Measurements from ENCODE around the gene MAS1. TPM values are rescaled to one million over a fixed set of nuclear protein-coding genes. Genes with fewer than 3 reads are reported as not detected.

MAS1 gene
- total RNA-seq, 2 experiments from 2014 or later: not detected

GRCh38 chr6:159890201-159890600, 587 bp upstream of the MAS1 start:
- no peaks in the 10 kb centered on the region for H3K9me3 Mint-ChIP-seq (ENCODE audit: low read depth)
- H3K27me3 Mint-ChIP-seq: peaks cover 74% of the 10 kb centered on the region
- CTCF ChIA-PET: no interaction called here
- DNase-seq: no peak
- no peak for ATAC-seq
- H3K4me3 Mint-ChIP-seq: no peak overlapping the region
- H3K36me3 Mint-ChIP-seq: no peaks in the 10 kb centered on the region
- no peak overlapping the region for H3K27ac Mint-ChIP-seq
- H3K4me1 Mint-ChIP-seq: no peaks in the 10 kb centered on the region

GRCh38 chr6:159892053-159892452, 1.3 kb downstream of the MAS1 start:
- CTCF ChIA-PET: no interaction called here
- Mint-ChIP-seq H3K27me3 (peaks cover 66% of the 10 kb centered on the region), H3K36me3 (no peaks in the 10 kb centered on the region), H3K4me3 (no peak overlapping the region), H3K27ac (no peak overlapping the region), H3K9me3 (ENCODE audit: low read depth) (no peaks in the 10 kb centered on the region), H3K4me1 (no peaks in the 10 kb centered on the region)
- DNase-seq (no peak), ATAC-seq (no peak)

GRCh38 chr6:159893064-159893463, 2.3 kb downstream of the MAS1 start:
- no peak for DNase-seq
- Mint-ChIP-seq H3K27ac (no peak overlapping the region), H3K36me3 (no peaks in the 10 kb centered on the region), H3K4me1 (no peaks in the 10 kb centered on the region), H3K4me3 (no peak overlapping the region), H3K9me3 (ENCODE audit: low read depth) (no peaks in the 10 kb centered on the region), H3K27me3 (peaks cover 60% of the 10 kb centered on the region)
- CTCF ChIA-PET: no interaction called here
- ATAC-seq: no peak

GRCh38 chr6:159894991-159895390, 4.2 kb downstream of the MAS1 start:
- Mint-ChIP-seq H3K4me1 (no peaks in the 10 kb centered on the region), H3K9me3 (ENCODE audit: low read depth) (no peaks in the 10 kb centered on the region), H3K27ac (no peak overlapping the region), H3K4me3 (no peak overlapping the region), H3K27me3 (peaks cover 42% of the 10 kb centered on the region), H3K36me3 (no peaks in the 10 kb centered on the region)
- DNase-seq (no peak), ATAC-seq (no peak)
- CTCF ChIA-PET: interaction anchor here (0.5 kb wide), 1 partner anchor 196 kb away, joined by 3 read pairs; no protein-coding TSS in a partner anchor

- no peaks in the 10 kb centered on the region for H3K36me3 Mint-ChIP-seq
- ATAC-seq: no peak
- H3K4me3 Mint-ChIP-seq: no peak overlapping the region
- DNase-seq: no peak
- CTCF ChIA-PET: no interaction called here
- no peaks in the 10 kb centered on the region for H3K9me3 Mint-ChIP-seq (ENCODE audit: low read depth)
- no peaks in the 10 kb centered on the region for H3K4me1 Mint-ChIP-seq
- H3K27ac Mint-ChIP-seq: no peak overlapping the region
- peaks cover 16% of the 10 kb centered on the region for H3K27me3 Mint-ChIP-seq
These were observed 6.8 kb downstream of the MAS1 start for GRCh38 chr6:159897603-159898002.

GRCh38 chr6:159898519-159898918, 7.7 kb downstream of the MAS1 start:
- DNase-seq: no peak
- H3K36me3 Mint-ChIP-seq: no peaks in the 10 kb centered on the region
- H3K4me1 Mint-ChIP-seq: no peaks in the 10 kb centered on the region
- no peak overlapping the region for H3K4me3 Mint-ChIP-seq
- CTCF ChIA-PET: no interaction called here
- H3K9me3 Mint-ChIP-seq (ENCODE audit: low read depth): no peaks in the 10 kb centered on the region
- no peak for ATAC-seq
- H3K27me3 Mint-ChIP-seq: peaks cover 9% of the 10 kb centered on the region
- H3K27ac Mint-ChIP-seq: no peak overlapping the region

GRCh38 chr6:159899994-159900745, 9.4 kb downstream of the MAS1 start:
- ATAC-seq: no peak
- no peaks in the 10 kb centered on the region for H3K36me3 Mint-ChIP-seq
- CTCF ChIA-PET: no interaction called here
- H3K4me3 Mint-ChIP-seq: no peak overlapping the region
- DNase-seq: no peak
- H3K9me3 Mint-ChIP-seq (ENCODE audit: low read depth): no peaks in the 10 kb centered on the region
- H3K4me1 Mint-ChIP-seq: no peaks in the 10 kb centered on the region
- H3K27ac Mint-ChIP-seq: no peak overlapping the region
- H3K27me3 Mint-ChIP-seq: peaks cover 3% of the 10 kb centered on the region

- ATAC-seq: no peak
- no peak overlapping the region for H3K4me3 Mint-ChIP-seq
These were observed 11.8 kb downstream of the MAS1 start for GRCh38 chr6:159902620-159903019.

GRCh38 chr6:159904497-159904911, 13.7 kb downstream of the MAS1 start:
- DNase-seq: no peak
- no peaks in the 10 kb centered on the region for H3K4me1 Mint-ChIP-seq
- H3K9me3 Mint-ChIP-seq (ENCODE audit: low read depth): no peaks in the 10 kb centered on the region
- no peak overlapping the region for H3K4me3 Mint-ChIP-seq
- CTCF ChIA-PET: no interaction called here
- H3K27me3 Mint-ChIP-seq: peaks cover 6% of the 10 kb centered on the region
- no peaks in the 10 kb centered on the region for H3K36me3 Mint-ChIP-seq
- H3K27ac Mint-ChIP-seq: no peak overlapping the region
- no peak for ATAC-seq

More at GRCh38 chr6:159902620-159903019, 11.8 kb downstream of the MAS1 start:
- Mint-ChIP-seq H3K27me3 (no peaks in the 10 kb centered on the region), H3K4me1 (no peaks in the 10 kb centered on the region), H3K36me3 (no peaks in the 10 kb centered on the region), H3K27ac (no peak overlapping the region), H3K9me3 (ENCODE audit: low read depth) (no peaks in the 10 kb centered on the region)
- CTCF ChIA-PET: no interaction called here
- DNase-seq: no peak

GRCh38 chr6:159906400-159906799, 15.6 kb downstream of the MAS1 start:
- CTCF ChIA-PET: interaction anchor here (1.0 kb wide), 1 partner anchor 54 kb away, joined by 3 read pairs; no protein-coding TSS in a partner anchor
- Mint-ChIP-seq H3K27me3 (peaks cover 18% of the 10 kb centered on the region), H3K9me3 (ENCODE audit: low read depth) (no peaks in the 10 kb centered on the region), H3K4me1 (no peaks in the 10 kb centered on the region), H3K4me3 (no peak overlapping the region), H3K36me3 (no peaks in the 10 kb centered on the region), H3K27ac (no peak overlapping the region)
- DNase-seq: no peak
- ATAC-seq: no peak

- CTCF ChIA-PET: no interaction called here
- peaks cover 31% of the 10 kb centered on the region for H3K27me3 Mint-ChIP-seq
- H3K9me3 Mint-ChIP-seq (ENCODE audit: low read depth): no peaks in the 10 kb centered on the region
- H3K27ac Mint-ChIP-seq: no peak overlapping the region
- H3K4me3 Mint-ChIP-seq: no peak overlapping the region
- H3K36me3 Mint-ChIP-seq: no peaks in the 10 kb centered on the region
- no peak for ATAC-seq
- H3K4me1 Mint-ChIP-seq: peaks cover 1% of the 10 kb centered on the region
- no peak for DNase-seq
These were observed 17.7 kb downstream of the MAS1 start for GRCh38 chr6:159908535-159908934.

GRCh38 chr6:159908979-159909378, 18.2 kb downstream of the MAS1 start:
- Mint-ChIP-seq H3K27me3 (peaks cover 32% of the 10 kb centered on the region), H3K9me3 (ENCODE audit: low read depth) (no peaks in the 10 kb centered on the region), H3K4me3 (no peak overlapping the region), H3K4me1 (peaks cover 1% of the 10 kb centered on the region), H3K27ac (no peak overlapping the region), H3K36me3 (no peaks in the 10 kb centered on the region)
- DNase-seq (no peak), ATAC-seq (no peak)
- CTCF ChIA-PET: no interaction called here

- no peak for ATAC-seq
- CTCF ChIA-PET: interaction anchor here (1.4 kb wide), 1 partner anchor 47 kb away, joined by 4 read pairs; no protein-coding TSS in a partner anchor
- H3K9me3 Mint-ChIP-seq (ENCODE audit: low read depth): no peaks in the 10 kb centered on the region
- H3K27ac Mint-ChIP-seq: no peak overlapping the region
- DNase-seq: no peak
- H3K4me3 Mint-ChIP-seq: no peak overlapping the region
- no peaks in the 10 kb centered on the region for H3K36me3 Mint-ChIP-seq
- H3K27me3 Mint-ChIP-seq: peaks cover 39% of the 10 kb centered on the region
- peaks cover 1% of the 10 kb centered on the region for H3K4me1 Mint-ChIP-seq
These were observed 19.6 kb downstream of the MAS1 start for GRCh38 chr6:159910342-159910741.

GRCh38 chr6:159913375-159913774, 22.6 kb downstream of the MAS1 start:
- Mint-ChIP-seq H3K27ac (no peak overlapping the region), H3K9me3 (ENCODE audit: low read depth) (no peaks in the 10 kb centered on the region), H3K4me3 (no peak overlapping the region), H3K4me1 (peaks cover 1% of the 10 kb centered on the region), H3K36me3 (no peaks in the 10 kb centered on the region), H3K27me3 (peaks cover 36% of the 10 kb centered on the region)
- CTCF ChIA-PET: no interaction called here
- DNase-seq (no peak), ATAC-seq (no peak)

All from activated CD8-positive, alpha-beta memory T cell treated with anti-CD3 and anti-CD28 coated beads, Interleukin-2, amount 10 ng/mL, durations not matched to agents 7 days and 5 days (primary cell).